Measurements from ENCODE around the gene SYNGAP1.

GRCh38 chr6:33467091-33467490 is 47.2 kb downstream of the SYNGAP1 start:
- TF ChIP-seq, protein P1, sequence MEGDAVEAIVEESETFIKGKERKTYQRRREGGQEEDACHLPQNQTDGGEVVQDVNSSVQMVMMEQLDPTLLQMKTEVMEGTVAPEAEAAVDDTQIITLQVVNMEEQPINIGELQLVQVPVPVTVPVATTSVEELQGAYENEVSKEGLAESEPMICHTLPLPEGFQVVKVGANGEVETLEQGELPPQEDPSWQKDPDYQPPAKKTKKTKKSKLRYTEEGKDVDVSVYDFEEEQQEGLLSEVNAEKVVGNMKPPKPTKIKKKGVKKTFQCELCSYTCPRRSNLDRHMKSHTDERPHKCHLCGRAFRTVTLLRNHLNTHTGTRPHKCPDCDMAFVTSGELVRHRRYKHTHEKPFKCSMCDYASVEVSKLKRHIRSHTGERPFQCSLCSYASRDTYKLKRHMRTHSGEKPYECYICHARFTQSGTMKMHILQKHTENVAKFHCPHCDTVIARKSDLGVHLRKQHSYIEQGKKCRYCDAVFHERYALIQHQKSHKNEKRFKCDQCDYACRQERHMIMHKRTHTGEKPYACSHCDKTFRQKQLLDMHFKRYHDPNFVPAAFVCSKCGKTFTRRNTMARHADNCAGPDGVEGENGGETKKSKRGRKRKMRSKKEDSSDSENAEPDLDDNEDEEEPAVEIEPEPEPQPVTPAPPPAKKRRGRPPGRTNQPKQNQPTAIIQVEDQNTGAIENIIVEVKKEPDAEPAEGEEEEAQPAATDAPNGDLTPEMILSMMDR (IDR thresholded peaks at IDR 0.05) = no peak
- no peak for TF ChIP-seq ZFX (IDR thresholded peaks at IDR 0.05; ENCODE audit: borderline replicate concordance)

Measured in 22Rv1 (cell line).